Keratinocyte (primary cell): ENCODE data around the gene BRPF3.

ENCODE experiments used
- EZH2 ChIP-seq: IDR thresholded peaks from one replicate; pipeline ENCODE4 v1.6.1; 2012; ENCODE audit warnings: inconsistent platforms, mild to moderate bottlenecking, low read length, moderate library complexity
- TF ChIP-seq, protein P1 (sequence below), 3 experiments: IDR thresholded peaks in 1 of 3; conservative IDR thresholded peaks in 1 of 3; optimal IDR thresholded peaks in 1 of 3; 2 replicates in 2 of 3; 3 replicates in 1 of 3; pipeline versions ENCODE3 to v1.5.1; 2011; ENCODE audit warnings: low read length in 3 of 3, mild to moderate bottlenecking in 3 of 3, moderate library complexity in 2 of 3, control low read depth in 1 of 3, inconsistent platforms in 1 of 3; ENCODE audit not compliant: insufficient read depth in 2 of 3; ENCODE audit errors: extremely low read depth in 1 of 3

DNA sequence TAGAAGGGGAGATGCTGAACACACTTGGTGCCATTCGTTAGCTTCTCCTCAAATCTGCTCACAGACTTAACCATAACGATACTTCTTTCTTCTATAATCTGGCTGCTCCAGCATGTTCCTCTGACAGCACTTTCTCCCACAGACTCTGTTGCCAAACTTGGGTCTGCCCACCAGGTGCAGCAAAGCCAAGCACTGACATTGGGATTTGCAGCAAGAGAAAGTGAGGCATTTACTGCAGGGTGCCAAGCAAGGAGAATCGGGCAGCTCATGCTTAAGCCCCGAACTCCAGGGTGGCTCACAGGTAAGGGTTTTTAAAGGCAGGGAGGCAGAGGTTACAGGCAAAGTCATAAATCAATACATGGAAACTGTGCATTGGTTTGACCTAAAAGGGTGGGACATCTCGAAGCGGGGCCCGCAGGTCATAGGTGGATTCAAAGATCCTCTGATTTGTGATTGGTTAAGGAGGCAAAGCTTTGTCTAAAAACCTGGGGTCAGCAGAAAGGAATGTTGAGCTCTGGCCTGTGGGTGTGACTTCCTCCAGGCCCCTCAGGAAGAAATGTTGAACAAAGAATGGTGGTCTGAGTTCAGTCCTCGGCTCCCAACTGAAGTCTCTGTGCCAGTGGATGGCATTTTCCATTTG is 48.2 kb downstream of the BRPF3 start:
- TF ChIP-seq, protein P1, sequence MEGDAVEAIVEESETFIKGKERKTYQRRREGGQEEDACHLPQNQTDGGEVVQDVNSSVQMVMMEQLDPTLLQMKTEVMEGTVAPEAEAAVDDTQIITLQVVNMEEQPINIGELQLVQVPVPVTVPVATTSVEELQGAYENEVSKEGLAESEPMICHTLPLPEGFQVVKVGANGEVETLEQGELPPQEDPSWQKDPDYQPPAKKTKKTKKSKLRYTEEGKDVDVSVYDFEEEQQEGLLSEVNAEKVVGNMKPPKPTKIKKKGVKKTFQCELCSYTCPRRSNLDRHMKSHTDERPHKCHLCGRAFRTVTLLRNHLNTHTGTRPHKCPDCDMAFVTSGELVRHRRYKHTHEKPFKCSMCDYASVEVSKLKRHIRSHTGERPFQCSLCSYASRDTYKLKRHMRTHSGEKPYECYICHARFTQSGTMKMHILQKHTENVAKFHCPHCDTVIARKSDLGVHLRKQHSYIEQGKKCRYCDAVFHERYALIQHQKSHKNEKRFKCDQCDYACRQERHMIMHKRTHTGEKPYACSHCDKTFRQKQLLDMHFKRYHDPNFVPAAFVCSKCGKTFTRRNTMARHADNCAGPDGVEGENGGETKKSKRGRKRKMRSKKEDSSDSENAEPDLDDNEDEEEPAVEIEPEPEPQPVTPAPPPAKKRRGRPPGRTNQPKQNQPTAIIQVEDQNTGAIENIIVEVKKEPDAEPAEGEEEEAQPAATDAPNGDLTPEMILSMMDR (optimal IDR thresholded peaks at IDR 0.05 in 1 of 3, IDR thresholded peaks at IDR 0.05 in 1 of 3, conservative IDR thresholded peaks at IDR 0.05 in 1 of 3; ENCODE audit: extremely low read depth in 1 of 3, insufficient read depth in 2 of 3, low read length in 3 of 3), result no peak
- TF ChIP-seq EZH2, result no peak
